GM19395 (cell line): ENCODE results near the gene IL1B.

Experiments
- ATAC-seq: cut with Tn5 transposase; IDR thresholded peaks from one replicate; pipeline ENCODE4 v1.9.1; 2021; ENCODE audit warnings: mild to moderate bottlenecking, moderate library complexity; ENCODE audit not compliant: unreplicated experiment

The IL1B gene

GRCh38 chr2:112830682-112831512 lies 5.7 kb downstream of the IL1B start:
- ATAC-seq = no peak

GRCh38 chr2:112829961-112830681 lies 6.5 kb downstream of the IL1B start:
- ATAC-seq = no peak

DNA sequence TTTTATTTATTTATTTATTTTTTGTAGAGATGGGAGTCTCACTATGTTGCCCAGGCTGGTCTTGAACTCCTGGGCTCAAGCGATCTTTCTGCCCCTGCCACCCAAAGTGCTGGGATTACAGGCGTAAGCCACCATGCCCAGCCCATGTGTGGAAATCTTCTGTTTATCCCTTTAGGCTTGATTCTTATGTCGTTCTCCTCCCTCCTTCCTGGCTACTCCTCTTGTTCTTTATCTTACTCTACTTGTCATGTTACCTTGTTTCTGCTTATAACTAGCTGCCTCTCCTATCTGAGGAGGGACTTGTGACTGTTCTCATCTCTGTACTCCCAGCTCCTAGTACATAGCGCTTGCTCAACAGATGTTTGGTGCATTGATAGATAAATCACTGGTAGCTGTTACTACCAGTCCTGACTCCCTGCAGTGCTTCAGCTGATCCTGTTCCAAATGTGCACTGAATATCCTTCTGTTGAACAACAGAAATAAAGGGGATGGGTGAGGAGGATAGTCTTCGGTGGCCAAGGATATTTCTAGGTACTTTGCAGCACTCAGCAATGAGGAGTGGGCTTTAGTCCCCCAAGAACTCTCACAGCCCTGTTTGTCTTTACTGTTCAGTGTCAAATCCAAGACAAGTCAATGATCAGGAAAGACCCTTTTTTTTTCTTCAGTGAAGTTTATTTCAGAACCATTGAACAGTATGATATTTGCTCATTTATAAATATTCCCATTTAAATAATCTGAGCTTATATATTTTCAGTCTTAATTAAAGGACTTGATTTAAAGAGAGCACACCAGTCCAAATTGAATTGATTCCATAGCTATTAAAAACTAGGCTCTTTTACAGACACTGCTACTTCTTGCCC lies 7.2 kb downstream of the IL1B start:
- ATAC-seq = no peak

DNA sequence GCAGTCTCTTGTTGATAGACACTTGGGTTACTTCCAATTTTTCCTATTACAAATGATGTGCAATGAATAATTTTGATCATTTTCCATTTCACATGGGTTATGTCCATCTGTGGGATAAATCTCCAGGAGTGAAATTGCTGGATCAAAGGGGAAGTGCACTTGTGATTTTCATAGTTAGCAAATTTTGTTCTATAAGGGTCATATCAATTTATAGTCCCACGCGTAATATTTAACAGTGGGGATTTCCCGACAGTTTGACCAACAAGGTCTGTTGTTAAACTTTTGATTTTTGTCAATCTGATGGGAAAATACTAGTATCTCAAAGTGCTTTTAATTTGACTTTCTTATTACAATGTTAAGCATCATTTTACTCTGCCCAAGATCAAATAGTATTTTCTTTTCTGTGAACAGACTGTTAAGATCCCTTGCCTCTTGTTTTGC lies 8.3 kb downstream of the IL1B start:
- no peak for ATAC-seq

DNA sequence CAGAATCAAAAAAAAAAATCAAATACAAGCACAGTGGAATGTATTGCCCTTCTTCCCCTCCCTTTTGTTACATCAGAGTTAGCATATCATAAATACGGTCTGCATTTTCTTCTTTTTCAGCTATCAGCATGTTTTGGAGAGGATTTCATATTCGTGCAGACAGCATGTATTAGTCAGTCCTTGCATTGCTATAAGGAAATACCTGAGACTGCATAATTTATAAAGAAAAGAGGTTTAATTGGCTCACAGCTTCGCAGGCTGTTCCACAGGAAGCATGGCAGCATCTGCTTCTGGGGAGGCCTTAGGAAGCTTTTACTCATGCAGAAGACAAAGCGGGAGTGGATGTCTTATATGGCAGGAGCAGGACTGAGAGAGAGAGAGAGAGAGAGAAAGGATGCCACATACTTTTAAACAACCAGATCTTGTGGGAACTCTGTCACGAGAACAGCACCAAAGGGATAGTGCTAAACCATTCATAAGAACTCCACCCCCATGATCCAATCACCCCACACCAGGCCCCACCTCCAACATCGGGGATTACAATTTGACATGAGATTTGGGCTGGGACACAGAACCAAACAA lies 8.9 kb downstream of the IL1B start:
- ATAC-seq = no peak

DNA sequence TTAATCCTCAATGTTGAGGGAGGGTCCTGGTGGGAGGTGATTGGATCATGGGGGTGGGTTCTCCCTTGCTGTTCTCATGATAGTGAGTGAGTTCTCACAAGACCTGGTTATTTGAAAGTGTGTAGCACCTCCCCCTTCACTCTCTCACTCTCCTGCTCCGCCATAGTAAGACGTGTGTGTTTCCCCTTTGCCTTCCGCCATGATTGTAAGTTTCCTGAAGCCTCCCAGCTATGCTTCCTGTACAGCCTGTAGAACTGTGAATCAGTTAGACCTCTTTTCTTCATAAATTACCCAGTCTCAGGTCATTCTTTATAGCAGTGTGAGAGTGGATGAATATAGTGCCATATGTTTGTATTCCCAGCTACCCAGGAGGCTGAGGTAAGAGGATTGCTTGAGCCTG lies 9.6 kb downstream of the IL1B start:
- ATAC-seq = no peak

DNA sequence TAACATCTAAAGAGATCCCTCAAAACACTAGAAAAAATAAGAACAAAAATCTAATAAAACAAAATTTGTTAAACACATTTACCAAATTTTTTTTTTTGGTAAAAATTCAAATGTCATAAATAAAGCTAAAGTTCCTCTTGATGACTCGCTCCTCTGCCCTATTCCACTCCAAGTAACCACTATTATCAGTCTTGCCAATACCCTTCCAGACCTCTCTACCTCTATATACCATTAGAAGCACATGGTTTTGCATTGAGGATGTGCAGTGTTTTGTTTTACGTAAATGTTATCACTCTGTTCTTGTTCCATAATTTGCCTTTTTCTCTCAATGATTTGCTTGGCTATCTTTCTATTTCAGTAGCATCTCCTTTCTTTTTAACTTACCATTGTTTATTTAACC lies 10.9 kb downstream of the IL1B start:
- no peak for ATAC-seq

DNA sequence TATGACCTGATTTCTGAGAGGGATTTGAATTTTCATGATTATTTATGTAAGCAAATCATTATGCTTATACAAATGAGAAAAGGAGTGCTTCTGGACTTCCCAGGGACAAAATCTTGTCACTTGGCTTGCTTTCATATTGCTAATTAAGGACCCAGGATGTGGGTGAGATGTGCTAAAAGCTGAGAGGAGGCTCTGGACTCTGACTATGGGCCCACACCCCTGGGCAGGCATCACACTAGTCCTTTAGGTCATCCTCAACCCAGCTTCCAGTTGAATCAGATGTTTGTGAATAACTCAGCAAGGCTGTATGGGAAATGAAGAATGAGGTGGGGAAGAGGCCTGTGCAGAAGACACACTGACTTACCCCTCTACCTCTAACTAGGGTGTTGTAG lies 11.9 kb downstream of the IL1B start:
- no peak for ATAC-seq

DNA sequence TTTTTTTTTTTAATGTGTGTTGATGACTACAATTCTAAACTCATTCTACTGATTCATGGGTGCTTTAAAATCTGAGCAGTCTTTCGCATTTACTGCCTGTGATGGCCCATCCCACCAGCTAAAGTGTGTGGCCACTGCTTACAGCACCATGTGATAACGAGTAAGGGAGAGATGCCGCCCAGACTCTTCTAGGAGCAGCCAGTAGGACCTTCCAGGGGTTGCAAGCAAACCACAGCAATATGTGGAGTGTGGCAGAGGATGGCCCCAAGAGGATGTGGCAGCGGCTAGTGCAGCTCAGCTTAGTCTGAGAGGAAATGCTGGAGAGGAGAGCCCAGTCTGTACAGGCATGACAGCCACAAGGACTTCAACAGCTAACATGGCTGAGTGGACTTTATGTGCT lies 14.9 kb downstream of the IL1B start:
- ATAC-seq = peak; percentile 39

- ATAC-seq = peak; percentile 83
Measured at GRCh38 chr2:112821142-112821541, 15.4 kb downstream of the IL1B start.

DNA sequence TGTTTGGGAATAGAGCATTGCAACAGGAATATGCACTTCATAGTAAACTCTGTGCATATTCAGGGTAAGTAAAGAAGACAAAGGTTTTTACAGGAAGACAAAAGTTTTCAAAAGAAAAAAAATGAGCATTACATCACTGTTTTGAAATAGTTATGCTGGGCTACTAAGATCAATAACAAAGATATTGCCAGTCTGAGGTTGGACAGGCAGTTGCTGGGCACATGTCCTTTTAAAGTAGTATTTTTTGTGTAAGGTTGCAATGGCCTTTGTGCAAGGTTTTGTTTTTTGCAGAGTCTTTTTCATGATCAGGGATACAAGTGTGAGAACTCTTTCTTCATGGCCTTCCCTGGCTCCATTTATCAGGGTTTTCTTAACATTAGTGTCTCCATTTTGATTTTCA lies 16.2 kb downstream of the IL1B start:
- no peak for ATAC-seq

DNA sequence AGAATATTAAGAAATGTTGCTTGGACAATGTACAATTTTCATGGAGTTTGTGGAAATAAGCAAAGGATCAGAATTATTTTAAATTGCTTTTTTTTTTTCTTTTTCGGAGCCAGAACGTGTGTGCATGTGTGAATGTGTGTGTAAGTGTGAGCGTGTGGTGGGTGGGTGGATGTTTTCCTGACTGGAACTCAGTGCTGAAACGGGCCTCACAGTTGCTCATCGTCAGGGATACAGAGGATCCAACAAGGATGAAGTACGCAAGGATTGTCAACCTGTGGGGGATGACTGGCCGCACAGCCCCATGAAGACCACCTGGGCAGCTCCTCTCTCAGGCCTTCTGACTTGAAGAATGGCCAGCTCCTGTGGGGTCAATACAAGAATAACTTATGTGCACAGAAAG lies 17.5 kb downstream of the IL1B start:
- no peak for ATAC-seq

GRCh38 chr2:112818094-112818902 lies 18.3 kb downstream of the IL1B start:
- ATAC-seq = no peak

- ATAC-seq = no peak
Measured at GRCh38 chr2:112817082-112817689, 19.4 kb downstream of the IL1B start.

DNA sequence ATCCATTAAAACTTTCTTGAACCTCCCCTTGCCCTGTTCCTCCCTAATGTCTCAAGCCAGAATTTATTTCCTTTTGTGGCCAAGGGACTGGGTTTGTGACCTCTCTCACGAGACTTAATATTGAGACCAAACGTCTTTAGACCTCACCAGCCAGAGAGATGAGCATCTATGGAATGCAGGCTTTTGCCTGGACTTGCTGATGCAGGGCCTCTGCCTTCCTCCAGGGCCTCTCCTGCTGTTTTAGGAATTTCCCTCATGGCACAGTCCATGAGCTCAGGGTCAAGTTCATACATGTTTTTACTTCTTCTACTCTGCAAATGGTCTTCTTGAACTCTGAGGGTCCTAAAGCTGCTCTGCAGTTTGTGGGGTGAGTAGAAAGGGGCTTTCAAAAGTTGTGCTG lies 22.3 kb downstream of the IL1B start:
- ATAC-seq = no peak

- ATAC-seq = no peak
Measured at GRCh38 chr2:112813280-112813966, 23.2 kb downstream of the IL1B start.

- no peak for ATAC-seq
Measured at GRCh38 chr2:112812318-112813267, 24.0 kb downstream of the IL1B start.

- ATAC-seq = no peak
Measured at GRCh38 chr2:112811841-112812306, 24.7 kb downstream of the IL1B start.
